ENCODE results near the gene HHIP. TPM values are rescaled to one million over a fixed set of nuclear protein-coding genes. Genes with fewer than 3 reads are reported as not detected.
A peak's percentile ranks its signal among the peaks of the same experiment; 100 is the strongest.
"Not testable (repeated sequence)": the region's sequence is repeated elsewhere in the genome, so short reads cannot be mapped to it uniquely, and the experiment has no call there.

HHIP gene
- total and polyA plus RNA-seq, 2 donors from 2014 or later = 0.85 to 2.5 TPM

DNA sequence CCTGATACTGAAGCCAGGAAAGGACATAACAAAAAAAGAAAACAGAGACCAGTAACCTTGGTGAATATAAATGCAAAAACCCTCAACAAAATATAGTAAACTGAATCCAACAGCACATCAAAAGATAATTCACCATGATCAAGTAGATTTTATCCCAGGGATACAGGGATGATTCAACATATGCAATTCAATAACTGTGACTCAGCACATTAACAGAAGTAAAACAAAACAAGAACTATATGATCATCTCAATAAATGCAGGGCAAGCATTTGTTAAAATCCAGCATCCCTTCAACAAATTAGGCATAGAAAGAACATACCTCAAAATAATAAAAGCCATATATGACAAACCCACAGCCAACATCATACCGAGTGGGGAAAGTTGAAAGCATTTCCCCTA lies 112.0 kb downstream of the HHIP start:
- intact Hi-C loops (cut with DNase I) = no loop called here
- Histone ChIP-seq H3K36me3 (ENCODE audit: control insufficient read depth in 2 of 3, insufficient read depth in 3 of 3, low read length in 3 of 3) (no peaks in the 10 kb centered on the region), H3K4me3 (ENCODE audit: low read length in 3 of 3) (no peak overlapping the region), H3K4me1 (ENCODE audit: control insufficient read depth in 2 of 3, insufficient read depth in 2 of 3, low read depth in 1 of 3, low read length in 3 of 3) (no peaks in the 10 kb centered on the region), H3K27me3 (ENCODE audit: control insufficient read depth, insufficient read depth, low read length) (no peaks in the 10 kb centered on the region), H3K9me3 (ENCODE audit: control insufficient read depth in 2 of 3, insufficient read depth in 1 of 3, low read length in 3 of 3) (no peaks in the 10 kb centered on the region), H3K27ac (ENCODE audit: low read depth in 2 of 2, low read length in 2 of 2) (no peak overlapping the region), H3K9ac (ENCODE audit: low read length in 3 of 3) (no peak overlapping the region)
- no peak for DNase-seq
- FAIRE-seq = no peak
- TF ChIP-seq, protein P1, sequence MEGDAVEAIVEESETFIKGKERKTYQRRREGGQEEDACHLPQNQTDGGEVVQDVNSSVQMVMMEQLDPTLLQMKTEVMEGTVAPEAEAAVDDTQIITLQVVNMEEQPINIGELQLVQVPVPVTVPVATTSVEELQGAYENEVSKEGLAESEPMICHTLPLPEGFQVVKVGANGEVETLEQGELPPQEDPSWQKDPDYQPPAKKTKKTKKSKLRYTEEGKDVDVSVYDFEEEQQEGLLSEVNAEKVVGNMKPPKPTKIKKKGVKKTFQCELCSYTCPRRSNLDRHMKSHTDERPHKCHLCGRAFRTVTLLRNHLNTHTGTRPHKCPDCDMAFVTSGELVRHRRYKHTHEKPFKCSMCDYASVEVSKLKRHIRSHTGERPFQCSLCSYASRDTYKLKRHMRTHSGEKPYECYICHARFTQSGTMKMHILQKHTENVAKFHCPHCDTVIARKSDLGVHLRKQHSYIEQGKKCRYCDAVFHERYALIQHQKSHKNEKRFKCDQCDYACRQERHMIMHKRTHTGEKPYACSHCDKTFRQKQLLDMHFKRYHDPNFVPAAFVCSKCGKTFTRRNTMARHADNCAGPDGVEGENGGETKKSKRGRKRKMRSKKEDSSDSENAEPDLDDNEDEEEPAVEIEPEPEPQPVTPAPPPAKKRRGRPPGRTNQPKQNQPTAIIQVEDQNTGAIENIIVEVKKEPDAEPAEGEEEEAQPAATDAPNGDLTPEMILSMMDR (IDR thresholded peaks at IDR 0.05; ENCODE audit: borderline replicate concordance, extremely low read depth, insufficient read depth) = no peak

DNA sequence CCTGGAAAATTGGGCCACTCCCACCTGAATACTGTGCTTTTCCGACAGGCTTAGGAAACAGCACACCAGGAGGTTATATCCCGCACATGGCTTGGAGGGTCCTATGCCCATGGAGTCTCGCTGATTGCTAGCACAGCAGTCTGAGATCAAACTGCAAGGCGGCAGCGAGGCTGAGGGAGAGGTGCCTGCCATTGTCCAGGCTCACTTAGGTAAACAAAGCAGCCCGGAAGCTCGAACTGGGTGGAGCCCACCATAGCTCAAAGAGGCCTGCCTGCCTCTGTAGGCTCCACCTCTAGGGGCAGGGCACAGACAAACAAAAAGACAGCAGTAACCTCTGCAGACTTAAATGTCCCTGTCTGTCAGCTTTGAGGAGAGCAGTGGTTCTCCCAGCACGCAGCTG lies 122.9 kb downstream of the HHIP start:
- H3K36me3 ChIP-seq (ENCODE audit: control insufficient read depth in 2 of 3, insufficient read depth in 3 of 3, low read length in 3 of 3); intact Hi-C loops (cut with DNase I); H3K4me3 ChIP-seq (ENCODE audit: low read length in 3 of 3); H3K4me1 ChIP-seq (ENCODE audit: control insufficient read depth in 2 of 3, insufficient read depth in 2 of 3, low read depth in 1 of 3, low read length in 3 of 3); H3K27me3 ChIP-seq (ENCODE audit: control insufficient read depth, insufficient read depth, low read length); DNase-seq; H3K9me3 ChIP-seq (ENCODE audit: control insufficient read depth in 2 of 3, insufficient read depth in 1 of 3, low read length in 3 of 3); FAIRE-seq; H3K9ac ChIP-seq (ENCODE audit: low read length in 3 of 3); H3K27ac ChIP-seq (ENCODE audit: low read depth in 2 of 2, low read length in 2 of 2): not testable (repeated sequence)

DNA sequence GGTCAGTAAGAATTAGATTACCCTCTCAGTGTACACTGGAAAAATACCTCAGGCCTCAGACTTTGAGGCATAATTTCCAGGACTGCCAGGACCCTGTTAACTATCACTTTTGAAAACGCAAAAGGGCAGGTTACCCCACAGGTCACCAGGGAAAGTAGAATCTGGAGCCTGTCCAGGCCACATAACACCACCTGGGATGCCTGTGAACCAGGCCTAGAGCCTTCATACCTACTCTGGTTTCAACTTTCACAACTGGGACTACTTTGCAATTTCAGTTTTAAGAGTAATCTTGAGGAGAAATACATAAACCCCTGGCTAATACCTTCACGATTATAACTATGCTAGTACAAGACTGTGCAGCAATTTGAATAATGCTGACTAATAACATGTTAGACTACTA lies 132.4 kb downstream of the HHIP start:
- TF ChIP-seq, protein P1 (IDR thresholded peaks at IDR 0.05; ENCODE audit: borderline replicate concordance, extremely low read depth, insufficient read depth) = no peak
- Histone ChIP-seq H3K4me1 (ENCODE audit: control insufficient read depth in 2 of 3, insufficient read depth in 2 of 3, low read depth in 1 of 3, low read length in 3 of 3) (no peaks in the 10 kb centered on the region), H3K4me3 (ENCODE audit: low read length in 3 of 3) (no peak overlapping the region), H3K27ac (ENCODE audit: low read depth in 2 of 2, low read length in 2 of 2) (no peak overlapping the region), H3K9me3 (ENCODE audit: control insufficient read depth in 2 of 3, insufficient read depth in 1 of 3, low read length in 3 of 3) (no peaks in the 10 kb centered on the region), H3K36me3 (ENCODE audit: control insufficient read depth in 2 of 3, insufficient read depth in 3 of 3, low read length in 3 of 3) (no peaks in the 10 kb centered on the region), H3K27me3 (ENCODE audit: control insufficient read depth, insufficient read depth, low read length) (no peaks in the 10 kb centered on the region), H3K9ac (ENCODE audit: low read length in 3 of 3) (no peak overlapping the region)
- no peak for DNase-seq
- FAIRE-seq = no peak
- intact Hi-C loops (cut with DNase I) = no loop called here

DNA sequence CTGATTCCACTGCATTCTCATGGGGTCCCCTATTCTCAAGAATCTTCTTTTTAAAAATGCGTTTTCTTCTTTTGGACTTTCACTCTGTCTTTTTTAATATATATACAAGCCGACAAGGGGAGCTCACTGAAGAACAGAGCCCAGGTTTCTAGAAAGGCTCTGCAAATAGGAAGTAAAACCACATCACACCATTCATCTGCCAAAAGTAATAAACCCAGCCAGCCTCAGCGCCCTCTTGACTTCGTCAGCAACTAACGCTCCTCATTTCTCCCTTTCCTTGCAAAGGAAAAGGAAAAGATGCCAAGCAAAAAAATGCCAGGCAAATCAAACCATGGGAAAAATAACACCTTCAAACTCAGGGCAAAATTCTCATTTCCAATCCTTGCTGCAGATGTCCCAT lies 136.4 kb downstream of the HHIP start:
- Histone ChIP-seq H3K4me3 (ENCODE audit: low read length in 3 of 3) (no peak overlapping the region), H3K36me3 (ENCODE audit: control insufficient read depth in 2 of 3, insufficient read depth in 3 of 3, low read length in 3 of 3) (no peaks in the 10 kb centered on the region), H3K9me3 (ENCODE audit: control insufficient read depth in 2 of 3, insufficient read depth in 1 of 3, low read length in 3 of 3) (no peaks in the 10 kb centered on the region), H3K27ac (ENCODE audit: low read depth in 2 of 2, low read length in 2 of 2) (no peak overlapping the region), H3K4me1 (ENCODE audit: control insufficient read depth in 2 of 3, insufficient read depth in 2 of 3, low read depth in 1 of 3, low read length in 3 of 3) (no peaks in the 10 kb centered on the region), H3K9ac (ENCODE audit: low read length in 3 of 3) (no peak overlapping the region), H3K27me3 (ENCODE audit: control insufficient read depth, insufficient read depth, low read length) (no peaks in the 10 kb centered on the region)
- no peak for FAIRE-seq
- peak in 2 of 5 donors; percentile 23 for DNase-seq
- intact Hi-C loops (cut with DNase I) = loop anchor here (10.0 kb wide), 1 partner anchor 608 kb away; no protein-coding TSS in a partner anchor
- TF ChIP-seq, protein P1 (IDR thresholded peaks at IDR 0.05; ENCODE audit: borderline replicate concordance, extremely low read depth, insufficient read depth) = no peak

All from kidney (tissue), 14 donors.